Pancreas (tissue), 10 donors: ENCODE results near the gene ACIN1. TPM values are rescaled to one million over a fixed set of nuclear protein-coding genes. Genes with fewer than 3 reads are reported as not detected.
A peak's percentile ranks its signal among the peaks of the same experiment; 100 is the strongest.

Experiments used
- ATAC-seq, 4 donors: fragments of 200-7000 bp; cut with Tn5 transposase; one replicate each; pipeline versions ENCODE4 v1.8.0 to v1.9.1; 2020; ENCODE audit warnings: mild to moderate bottlenecking in 4 of 4, moderate library complexity in 4 of 4
- DNase-seq, 6 donors: peaks; one replicate each; pipeline ENCODE4 v3.0.0-alpha.2; 2020
- FAIRE-seq: peaks from 2 replicates; lab custom pipeline; 2012; peaks lifted over from hg19 to GRCh38; lab: Jason Lieb, UNC
- H3K27ac ChIP-seq, 4 donors: fragments of 200-600 bp; sonication (generic); 1 replicate in 3 of 4; 2 replicates in 1 of 4; pipeline versions ENCODE4 v1.5.0 to v1.8.0; 2020
- H3K27me3 ChIP-seq, 4 donors: fragments of 200-600 bp; one replicate each; pipeline ENCODE4 v1.8.0; 2021
- H3K36me3 ChIP-seq, 3 donors: fragments of 200-600 bp; sonication (generic) in 1 of 3; one replicate each; pipeline versions ENCODE4 v1.5.0 to v1.8.0; 2020 to 2021
- H3K4me1 ChIP-seq, 3 donors: fragments of 200-600 bp; one replicate each; pipeline ENCODE4 v1.8.0; 2021
- H3K4me3 ChIP-seq, 4 donors: fragments of 200-600 bp; sonication (generic) in 2 of 4; one replicate each; pipeline versions ENCODE4 v1.5.0 to v1.8.0; 2020 to 2021
- H3K9me3 ChIP-seq, 4 donors: fragments of 200-600 bp; one replicate each; pipeline ENCODE4 v1.8.0; 2021
- CTCF ChIP-seq, 4 donors: fragments of 200-600 bp; sonication (generic) in 3 of 4; IDR thresholded peaks; one replicate each; pipeline versions ENCODE4 v1.5.0 to v1.8.0; 2021; ENCODE audit warnings: antibody characterized with exemption in 4 of 4
- WGBS, 2 donors: extraction: QIAGEN DNeasy Blood & Tissue Kit; methylation state at CpG; one replicate each; pipeline ENCODE4 v1.1.7; 2013; 5-methylcytosine and 5-hydroxymethylcytosine counted together
- intact Hi-C, 3 donors: fragments of 100-400 bp; cut with DNase I; formaldehyde crosslinking; loops; one replicate each; pipeline versions ENCODE4 v1.11.1 to v1.14.2; 2022
- polyA plus RNA-seq, 2 donors: library from polyadenylated mRNA; stranded (reverse); fragments of 200-250 nt; gene quantifications; one replicate each; pipeline ENCODE4 v1.2.3, GENCODE V29; 2013
- total RNA-seq, 6 donors: library from RNA; stranded (reverse); fragmentation: NEBNext Ultra II Directional in 4 of 6; extraction: Animal tissue kit (Norgen Biotek cat#: 25700) in 4 of 6; gene quantifications; one replicate each; pipeline versions ENCODE4 v1.2.1 to v1.2.4, GENCODE V29; 2021 to 2023
- donor health status: healthy with polysubstance abuse.
- donor health status: DM: no; HTN: no; CAD: no; lungs with moderate emphysema.
- donor health status: DM: no; HTN: no; CAD: no.
- donor health status: control.
- donor health status: control.
- donor health status: Bipolar disorder and iron deficiency.
- donor health status: DM: yes; HTN: yes; CAD: no.
- donor health status: DM: no; HTN: no; CAD: no.
- donor health status: DM: no; HTN: no; CAD: no.
- donor health status: DM: yes; HTN: yes; CAD: no.

ACIN1 gene
- total and polyA plus RNA-seq, 8 donors = 43.1 to 152 (median 62.4) TPM

DNA sequence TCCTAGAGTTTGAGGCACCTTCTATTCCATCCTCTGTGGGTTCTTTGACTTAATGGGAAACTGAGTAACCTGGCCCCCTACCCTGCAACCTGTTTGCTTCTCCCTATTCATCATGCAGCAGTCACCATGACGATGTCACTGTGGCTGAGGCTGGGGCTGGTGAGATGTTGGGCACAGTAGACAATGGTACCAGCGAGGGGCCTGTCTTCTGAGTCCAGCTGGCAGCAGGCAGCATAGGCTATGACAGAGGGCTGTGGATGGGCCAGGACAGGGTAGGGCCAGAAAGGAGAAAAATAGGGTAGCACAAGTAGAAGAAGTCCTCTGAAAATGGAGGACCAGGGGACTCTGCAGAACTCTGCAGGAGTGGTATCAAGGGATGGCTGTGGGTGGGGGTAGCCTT lies 7.9 kb upstream of the ACIN1 start:
- 75 to 90% methylated on average over 2 of the region's 2 CpGs for WGBS, 2 donors
- no peaks in the 10 kb centered on the region for H3K9me3 ChIP-seq
- no peak for FAIRE-seq
- no peak for ATAC-seq
- H3K4me1 ChIP-seq = peaks cover 4 to 8% (median 6%) of the 10 kb centered on the region in 3 donors
- H3K4me3 ChIP-seq = no peak overlapping the region
- no peak for TF ChIP-seq CTCF (IDR thresholded peaks at IDR 0.05)
- peaks cover 0 to 10% (median 0%) of the 10 kb centered on the region in 3 donors for H3K36me3 ChIP-seq
- intact Hi-C loops = no loop called here
- no peak for DNase-seq
- no peak overlapping the region for H3K27ac ChIP-seq
- no peaks in the 10 kb centered on the region for H3K27me3 ChIP-seq

- no peak for FAIRE-seq
- intact Hi-C loops = no loop called here
Measured at GRCh38 chr14:23101986-23102625, 7.2 kb upstream of the ACIN1 start.

GRCh38 chr14:23101213-23101970 lies 6.5 kb upstream of the ACIN1 start:
- no peaks in the 10 kb centered on the region for H3K9me3 ChIP-seq
- H3K4me3 ChIP-seq = no peak overlapping the region
- no peak overlapping the region for H3K27ac ChIP-seq
- H3K27me3 ChIP-seq = no peaks in the 10 kb centered on the region
- WGBS, 2 donors = 77 to 81% methylated on average over 6 of the region's 6 CpGs
- H3K4me1 ChIP-seq = peaks cover 8 to 17% (median 12%) of the 10 kb centered on the region in 3 donors
- ATAC-seq (no peak), DNase-seq (peak in 1 of 6 donors; percentile 10), FAIRE-seq (no peak)
- H3K36me3 ChIP-seq = peaks cover 0 to 13% (median 0%) of the 10 kb centered on the region in 3 donors
- TF ChIP-seq CTCF (IDR thresholded peaks at IDR 0.05) = no peak
- intact Hi-C loops = no loop called here

More at GRCh38 chr14:23101986-23102625, 7.2 kb upstream of the ACIN1 start:
- peaks cover 0 to 13% (median 0%) of the 10 kb centered on the region in 3 donors for H3K36me3 ChIP-seq
- DNase-seq (peak in 1 of 6 donors; percentile 7), ATAC-seq (no peak)
- no peaks in the 10 kb centered on the region for H3K9me3 ChIP-seq
- 76 to 80% methylated on average over 10 of the region's 10 CpGs for WGBS, 2 donors
- no peak for TF ChIP-seq CTCF (IDR thresholded peaks at IDR 0.05)
- peaks cover 4 to 10% (median 8%) of the 10 kb centered on the region in 3 donors for H3K4me1 ChIP-seq
- H3K4me3 ChIP-seq = no peak overlapping the region
- H3K27ac ChIP-seq = no peak overlapping the region
- no peaks in the 10 kb centered on the region for H3K27me3 ChIP-seq

DNA sequence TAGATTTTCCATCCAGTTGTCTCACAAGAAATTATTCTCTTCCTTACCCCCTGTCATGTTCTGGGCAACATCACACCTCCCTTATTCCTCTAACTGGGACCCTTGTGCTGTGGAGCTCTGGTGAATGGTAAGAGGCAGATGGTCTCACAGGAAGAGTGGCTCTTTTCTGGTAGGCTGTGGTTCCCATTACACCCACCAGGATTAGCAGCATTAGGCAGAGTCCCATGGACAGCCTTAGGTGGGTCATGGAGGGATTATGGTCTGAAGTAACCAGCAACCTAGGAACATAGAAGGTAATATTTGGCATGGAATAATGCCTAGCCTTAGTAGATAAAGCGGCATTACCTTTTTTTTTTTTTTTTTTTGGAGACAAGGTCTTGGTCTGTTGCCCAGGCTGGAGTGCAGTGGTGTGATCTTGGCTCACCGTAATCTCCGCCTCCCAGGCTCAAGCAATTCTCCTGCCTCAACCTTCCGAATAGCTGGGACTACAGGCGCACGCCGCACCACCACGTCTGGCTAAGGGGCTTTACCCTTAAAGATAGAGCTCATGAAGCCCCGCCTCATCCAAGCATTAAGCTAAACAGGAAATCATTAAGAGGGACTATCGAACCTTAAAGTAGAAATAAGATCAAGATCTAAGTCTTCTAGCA lies 4.4 kb upstream of the ACIN1 start:
- no peaks in the 10 kb centered on the region for H3K9me3 ChIP-seq
- WGBS, 2 donors = 31 to 41% methylated on average over 10 of the region's 10 CpGs
- FAIRE-seq (no peak), ATAC-seq (no peak), DNase-seq (peak in 2 of 6 donors; percentile 42 to 44)
- no peaks in the 10 kb centered on the region for H3K27me3 ChIP-seq
- H3K36me3 ChIP-seq = peaks cover 0 to 13% (median 0%) of the 10 kb centered on the region in 3 donors
- intact Hi-C loops = no loop called here
- H3K4me3 ChIP-seq = no peak overlapping the region
- TF ChIP-seq CTCF (IDR thresholded peaks at IDR 0.05) = no peak
- H3K4me1 ChIP-seq = peaks cover 9 to 17% (median 12%) of the 10 kb centered on the region in 3 donors
- H3K27ac ChIP-seq = no peak overlapping the region
